GM21360 (cell line): ENCODE results near the gene CGNL1.

Experiments
- ATAC-seq: cut with Tn5 transposase; IDR thresholded peaks from one replicate; pipeline ENCODE4 v1.9.1; 2021; ENCODE audit warnings: mild to moderate bottlenecking, moderate library complexity; ENCODE audit not compliant: unreplicated experiment

The CGNL1 gene

GRCh38 chr15:57495554-57496165, 119.4 kb downstream of the CGNL1 start:
- no peak for ATAC-seq

GRCh38 chr15:57496594-57496945, 120.3 kb downstream of the CGNL1 start:
- no peak for ATAC-seq

DNA sequence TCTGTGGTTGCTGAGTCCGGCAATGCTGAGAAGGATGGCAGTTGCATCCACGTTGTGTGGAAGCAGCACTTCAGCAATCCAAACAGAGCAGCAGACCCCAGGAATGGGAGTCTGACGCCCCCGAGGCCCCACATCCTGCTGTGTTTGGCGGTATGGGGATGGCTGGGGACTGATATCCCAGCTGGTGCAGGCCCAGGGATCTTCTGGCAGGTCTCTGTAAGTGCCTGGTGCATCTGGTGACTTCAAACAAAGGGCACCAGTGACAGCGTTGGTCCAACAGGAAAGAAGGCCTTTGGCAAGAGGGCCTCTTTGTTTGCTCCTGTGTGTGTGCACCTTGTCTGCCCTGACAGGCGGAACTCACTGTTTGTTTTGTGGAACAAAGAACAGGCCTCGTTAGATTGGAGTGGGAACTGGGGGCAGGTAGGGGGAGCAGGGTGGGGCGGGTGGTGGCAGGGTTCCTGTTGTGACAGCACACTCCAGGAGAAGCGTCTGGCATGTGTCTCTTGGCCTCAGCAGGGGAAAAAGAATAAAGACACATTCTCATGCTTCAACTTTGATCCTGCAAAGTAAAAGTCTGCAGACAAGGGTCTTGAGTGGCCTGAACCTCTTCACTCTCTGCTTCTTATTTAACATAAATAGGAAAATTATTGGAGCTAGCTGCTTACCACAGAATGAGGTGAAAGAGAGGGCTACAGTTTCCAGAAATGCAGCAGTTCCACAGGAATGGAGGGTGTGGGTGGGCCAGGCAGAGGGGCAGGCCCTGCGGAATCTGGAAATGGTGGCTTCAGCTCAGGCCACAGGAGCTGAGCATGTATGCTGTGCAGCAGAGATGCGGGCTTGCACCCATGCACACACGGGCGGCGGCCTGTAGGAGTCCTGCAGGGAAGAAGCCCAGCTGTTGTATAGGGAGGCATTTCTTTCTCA, 120.9 kb downstream of the CGNL1 start:
- ATAC-seq = no peak

GRCh38 chr15:57500256-57500655, 124.0 kb downstream of the CGNL1 start:
- no peak for ATAC-seq

GRCh38 chr15:57500979-57501576, 124.8 kb downstream of the CGNL1 start:
- ATAC-seq = no peak

GRCh38 chr15:57502116-57502515, 125.8 kb downstream of the CGNL1 start:
- no peak for ATAC-seq

- ATAC-seq = no peak
These were observed 126.9 kb downstream of the CGNL1 start for GRCh38 chr15:57503051-57503702.

DNA sequence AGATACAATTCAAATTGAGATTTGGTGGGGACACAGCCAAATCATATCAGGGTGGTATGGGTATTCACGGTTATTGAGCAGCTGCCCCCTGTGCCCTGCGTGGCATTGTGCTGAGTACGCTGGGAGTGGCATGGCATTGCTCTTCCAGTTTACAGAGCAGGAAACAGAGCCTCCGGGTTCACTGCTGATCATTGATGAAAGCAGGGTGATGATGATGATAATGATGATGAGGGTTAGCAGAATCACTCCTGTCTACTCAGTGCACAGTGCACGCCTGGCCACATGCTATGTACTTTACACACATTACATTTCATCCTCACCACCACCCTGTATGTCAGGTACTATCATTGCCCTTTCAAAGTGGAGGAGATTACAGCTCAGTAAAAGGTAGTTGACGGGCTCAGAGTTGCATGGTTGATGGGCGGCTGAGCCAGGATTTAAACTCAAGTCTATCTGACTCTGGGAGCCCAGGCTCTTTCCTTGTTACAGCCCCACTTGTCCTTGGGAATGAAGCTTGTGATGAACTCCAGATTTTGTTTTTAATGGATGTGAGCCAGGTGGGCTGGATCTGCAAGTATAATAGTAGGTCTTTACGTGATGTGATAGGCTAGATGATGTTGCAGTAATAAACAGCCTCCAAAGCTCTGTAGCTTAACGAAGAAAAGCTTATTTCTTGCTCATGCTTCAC, 127.8 kb downstream of the CGNL1 start:
- no peak for ATAC-seq

DNA sequence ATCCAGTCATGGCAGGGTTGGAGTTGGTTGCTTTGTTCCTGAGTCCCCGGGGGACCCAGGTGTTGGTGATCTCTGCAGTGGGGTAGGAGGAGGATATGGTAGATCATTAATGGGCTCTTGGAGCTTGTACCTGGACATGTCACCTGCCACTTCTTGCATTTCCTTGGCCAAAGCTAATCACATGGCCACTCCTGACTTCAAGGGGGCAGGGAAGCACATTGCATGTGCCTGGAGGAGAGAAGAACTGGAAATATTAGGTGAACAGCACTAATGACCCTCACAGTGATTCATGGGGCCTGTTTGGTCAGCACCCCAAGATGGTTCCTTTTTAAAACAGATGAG, 128.3 kb downstream of the CGNL1 start:
- no peak for ATAC-seq

DNA sequence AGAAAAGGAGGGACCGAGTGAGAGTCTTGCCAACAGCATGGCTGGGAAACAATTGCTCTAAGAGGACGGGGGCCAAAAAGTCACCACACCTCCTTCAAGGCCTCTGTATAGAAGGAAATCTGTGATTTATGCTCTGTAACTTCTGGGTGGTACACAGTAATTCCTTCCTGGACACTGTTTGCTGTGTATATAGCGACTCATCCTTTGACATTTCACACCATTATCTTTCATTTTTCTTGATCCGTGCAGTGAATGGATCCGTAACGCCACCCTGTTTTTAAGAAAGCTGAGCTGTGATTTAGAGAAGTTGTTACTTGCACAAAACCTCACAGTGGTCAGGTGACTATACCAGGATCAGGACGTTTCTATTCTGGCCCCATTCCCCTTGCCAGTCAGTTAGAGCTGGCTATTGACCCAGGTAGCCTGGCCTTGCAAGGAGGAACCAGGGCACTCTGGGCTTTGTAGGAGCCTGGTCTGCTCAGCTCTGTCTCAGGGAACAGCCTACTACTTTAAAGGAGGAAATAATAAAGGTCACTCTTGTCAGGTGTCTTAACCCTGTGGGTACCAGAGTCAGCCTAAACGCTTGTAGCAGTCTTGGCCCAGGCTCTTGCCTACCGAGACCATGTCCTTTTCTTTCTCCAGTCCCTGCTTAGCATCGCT, 128.9 kb downstream of the CGNL1 start:
- no peak for ATAC-seq

GRCh38 chr15:57505949-57506391, 129.7 kb downstream of the CGNL1 start:
- no peak for ATAC-seq

- ATAC-seq = no peak
These were observed 130.1 kb downstream of the CGNL1 start for GRCh38 chr15:57506422-57506821.

- ATAC-seq = no peak
These were observed 130.8 kb downstream of the CGNL1 start for GRCh38 chr15:57507111-57507510.

DNA sequence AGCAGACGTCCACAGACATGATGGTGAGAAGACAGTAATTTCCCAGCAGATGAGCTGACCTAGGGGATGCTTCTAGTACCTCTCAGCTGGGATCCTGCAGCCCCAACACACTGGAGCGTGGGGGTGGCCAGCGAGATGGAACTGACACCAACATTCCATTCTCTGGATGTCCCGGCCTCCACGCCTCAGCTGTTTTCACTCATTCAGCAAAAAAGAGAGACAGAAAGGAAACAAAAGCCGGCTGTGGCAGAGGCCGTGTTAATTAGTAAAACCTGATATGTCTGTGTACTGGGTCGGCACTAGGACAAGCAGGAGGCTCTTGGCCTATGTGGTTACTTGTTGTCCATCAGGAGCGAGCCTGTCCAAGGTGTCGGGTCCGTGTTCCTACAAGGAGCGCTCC, 132.8 kb downstream of the CGNL1 start:
- no peak for ATAC-seq

GRCh38 chr15:57509965-57510364, 133.7 kb downstream of the CGNL1 start:
- no peak for ATAC-seq

DNA sequence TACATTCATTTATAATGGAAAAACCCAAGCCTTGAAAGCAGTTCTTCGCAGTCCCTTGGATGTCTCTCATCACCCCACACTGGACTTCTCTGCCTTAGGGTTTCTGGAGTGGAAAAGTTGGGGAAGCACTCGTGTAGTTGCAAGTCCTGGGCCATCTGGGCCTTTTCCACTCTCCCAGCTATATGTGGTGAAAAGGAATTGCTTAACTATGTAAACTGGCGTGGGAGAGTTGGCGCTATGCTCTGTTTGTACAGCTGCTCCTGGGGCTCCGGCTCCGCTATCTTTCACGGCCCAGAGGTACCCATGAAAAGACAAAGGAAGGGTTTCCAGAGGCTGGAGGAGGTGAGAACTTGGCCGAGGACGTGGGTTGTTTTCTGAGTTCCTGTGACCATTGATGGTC, 134.3 kb downstream of the CGNL1 start:
- no peak for ATAC-seq

DNA sequence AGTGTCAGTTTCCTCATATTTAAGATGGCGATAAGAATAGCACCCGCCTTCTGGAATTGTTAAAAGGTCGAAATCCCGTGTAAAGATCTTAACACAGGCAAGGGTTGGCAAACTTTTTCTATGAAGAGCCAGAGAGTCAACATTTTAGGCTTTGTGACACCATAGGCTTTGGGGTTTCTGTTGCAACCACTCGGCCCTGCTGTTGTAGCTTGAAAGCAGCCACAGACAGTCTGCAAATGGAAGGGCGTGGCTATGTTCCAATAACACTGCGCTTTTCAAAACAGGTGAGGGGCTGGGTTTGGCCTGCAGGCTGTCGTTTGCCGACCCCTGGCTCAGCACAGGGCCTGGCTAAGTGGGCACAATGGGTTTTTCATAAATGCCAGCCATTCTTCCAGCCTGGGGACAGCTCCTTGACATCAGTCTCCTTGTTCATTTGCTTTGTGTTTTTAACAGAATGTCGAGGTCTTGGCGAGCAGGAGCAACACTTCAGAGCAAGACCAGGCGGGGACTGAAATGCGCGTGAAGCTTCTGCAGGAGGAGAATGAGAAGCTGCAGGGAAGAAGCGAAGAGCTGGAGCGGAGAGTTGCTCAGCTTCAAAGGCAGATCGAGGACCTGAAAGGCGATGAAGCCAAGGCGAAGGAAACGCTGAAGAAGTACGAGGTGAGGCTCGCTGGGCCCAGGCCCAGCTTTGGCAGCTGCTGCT, 140.2 kb downstream of the CGNL1 start:
- ATAC-seq = no peak

DNA sequence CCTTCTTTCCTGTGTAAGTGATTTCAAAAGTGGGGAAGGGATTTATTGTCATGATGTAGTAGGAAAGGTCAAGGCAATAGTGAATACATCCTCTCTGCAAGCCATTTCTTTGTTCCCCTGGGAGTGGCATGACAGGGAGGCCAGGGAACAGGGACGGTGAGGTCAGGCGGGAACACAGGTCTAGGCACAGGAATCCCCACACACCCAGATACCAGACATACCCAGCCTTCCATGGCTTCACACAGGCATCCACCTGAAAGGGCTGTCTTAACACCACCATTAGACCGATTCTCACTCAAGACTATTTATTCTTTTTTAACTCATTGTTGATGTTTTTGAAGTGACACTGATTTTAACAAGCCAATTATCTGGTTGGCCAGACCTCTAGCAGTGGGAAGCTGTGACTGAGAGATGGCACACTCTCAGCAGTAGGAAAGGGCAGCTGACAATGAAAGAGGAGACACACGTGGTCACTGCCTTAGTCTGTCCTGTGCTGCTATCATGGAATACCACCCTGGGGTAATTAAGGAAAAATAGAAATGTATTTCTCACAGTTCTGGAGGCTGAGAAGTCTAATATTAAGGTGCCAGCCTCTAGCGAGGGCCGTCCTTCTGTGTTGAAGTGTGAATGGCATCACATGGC, 140.8 kb downstream of the CGNL1 start:
- ATAC-seq = no peak

DNA sequence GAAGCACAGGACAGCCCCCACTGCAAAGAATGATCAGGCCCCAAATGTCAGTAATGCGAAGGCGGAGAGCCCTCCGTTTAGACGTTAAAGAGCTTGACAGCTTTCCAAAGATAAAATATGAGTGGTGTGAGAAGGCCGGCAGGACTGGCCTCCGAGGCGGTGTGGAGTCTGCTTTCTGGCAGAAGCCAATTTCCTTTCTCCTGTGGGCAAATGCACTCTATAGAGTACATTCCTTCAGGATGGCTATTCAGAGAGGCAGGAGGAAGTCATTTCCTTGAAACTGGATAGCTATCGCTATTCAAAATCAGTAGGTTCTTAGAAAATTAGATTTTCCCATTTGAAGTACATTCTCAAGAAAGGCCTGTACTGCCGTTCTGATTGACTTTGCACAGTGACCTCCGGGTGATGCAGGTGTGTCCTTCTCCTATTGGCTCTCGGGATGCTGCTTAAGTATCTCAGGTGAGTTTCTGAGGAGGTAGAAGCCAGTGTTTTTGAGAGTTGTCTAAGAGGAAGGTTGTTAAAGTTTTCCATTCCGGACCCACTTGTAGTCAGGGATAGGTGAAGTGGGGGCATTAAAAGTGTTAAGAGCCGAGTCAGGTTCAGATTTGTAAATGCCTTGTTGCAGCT, 142.6 kb downstream of the CGNL1 start:
- ATAC-seq = no peak
